ENCODE measurements around the gene COX14. TPM values are rescaled to one million over a fixed set of nuclear protein-coding genes. Genes with fewer than 3 reads are reported as not detected.

Gene COX14
- total RNA-seq, 1 donor from 2014 or later, result 42.4 TPM

GRCh38 chr12:50110127-50110761, 1.8 kb upstream of the COX14 start:
- Mint-ChIP-seq H3K27me3 (no peaks in the 10 kb centered on the region), H3K36me3 (ENCODE audit: low read depth) (peaks cover 18% of the 10 kb centered on the region), H3K27ac (peak overlapping the region; percentile 95), H3K4me3 (peak overlapping the region; percentile 97), H3K4me1 (peaks cover 55% of the 10 kb centered on the region), H3K9me3 (no peaks in the 10 kb centered on the region)
- TF ChIP-seq, protein P1, sequence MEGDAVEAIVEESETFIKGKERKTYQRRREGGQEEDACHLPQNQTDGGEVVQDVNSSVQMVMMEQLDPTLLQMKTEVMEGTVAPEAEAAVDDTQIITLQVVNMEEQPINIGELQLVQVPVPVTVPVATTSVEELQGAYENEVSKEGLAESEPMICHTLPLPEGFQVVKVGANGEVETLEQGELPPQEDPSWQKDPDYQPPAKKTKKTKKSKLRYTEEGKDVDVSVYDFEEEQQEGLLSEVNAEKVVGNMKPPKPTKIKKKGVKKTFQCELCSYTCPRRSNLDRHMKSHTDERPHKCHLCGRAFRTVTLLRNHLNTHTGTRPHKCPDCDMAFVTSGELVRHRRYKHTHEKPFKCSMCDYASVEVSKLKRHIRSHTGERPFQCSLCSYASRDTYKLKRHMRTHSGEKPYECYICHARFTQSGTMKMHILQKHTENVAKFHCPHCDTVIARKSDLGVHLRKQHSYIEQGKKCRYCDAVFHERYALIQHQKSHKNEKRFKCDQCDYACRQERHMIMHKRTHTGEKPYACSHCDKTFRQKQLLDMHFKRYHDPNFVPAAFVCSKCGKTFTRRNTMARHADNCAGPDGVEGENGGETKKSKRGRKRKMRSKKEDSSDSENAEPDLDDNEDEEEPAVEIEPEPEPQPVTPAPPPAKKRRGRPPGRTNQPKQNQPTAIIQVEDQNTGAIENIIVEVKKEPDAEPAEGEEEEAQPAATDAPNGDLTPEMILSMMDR (IDR thresholded peaks at IDR 0.05), result no peak
- CTCF ChIA-PET, result interaction anchor here (0.8 to 4.2 kb wide), 12 partner anchors 19 to 84 kb away, joined by 3 to 48 read pairs (median 14); partner anchors contain the start of genes CERS5, RACGAP1 and SMARCD1
- intact Hi-C loops (cut with micrococcal nuclease), result loop anchor here (2.0 to 5.0 kb wide), 5 partner anchors 65 to 937 kb away; partner anchors contain the start of genes ATF1, BCDIN3D, LETMD1 and PRPF40B
- peak; percentile 32 for DNase-seq
- ATAC-seq (ENCODE audit: low read depth), result no peak
- POLR2A ChIA-PET, result interaction anchor here (0.6 to 8.0 kb wide), 18 partner anchors 9 to 1960 kb away, joined by 3 to 262 read pairs (median 5); partner anchors contain the start of genes ATF1, ATG101, BCDIN3D and CERS5

DNA sequence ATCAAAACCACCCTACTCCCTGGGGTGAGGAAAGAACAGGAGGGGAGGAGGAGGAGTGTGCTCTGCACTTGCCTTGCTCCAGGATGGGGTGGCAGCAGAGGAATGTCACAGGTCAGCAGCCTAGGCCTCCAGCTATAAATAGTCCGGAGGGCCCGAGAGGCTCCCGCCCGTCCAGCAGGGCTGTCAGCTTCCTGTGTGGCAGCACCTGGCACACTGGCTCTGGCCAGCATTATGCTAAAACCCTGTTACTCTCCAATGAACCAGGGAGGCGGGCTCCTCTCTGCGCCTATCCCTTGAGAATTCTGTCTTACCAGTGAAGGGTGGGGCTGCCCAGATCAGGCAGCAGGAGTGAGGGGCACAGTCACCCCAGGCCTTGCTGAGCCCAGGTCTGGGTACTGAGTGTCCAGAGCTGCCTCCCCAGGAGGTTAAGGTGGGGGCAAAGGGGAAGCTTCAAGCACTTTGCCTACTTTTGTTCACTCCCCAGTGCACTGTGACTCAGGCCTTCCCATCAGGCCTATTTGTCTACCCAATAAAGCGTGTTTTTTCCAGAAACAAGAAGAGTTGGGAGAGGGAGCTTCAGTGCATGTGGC, 1.2 kb upstream of the COX14 start:
- ChIA-PET CTCF (interaction anchor here (0.7 to 4.2 kb wide), 18 partner anchors 8 to 85 kb away, joined by 3 to 48 read pairs (median 9); partner anchors contain the start of genes CERS5, GPD1, RACGAP1 and SMARCD1), POLR2A (interaction anchor here (0.6 to 8.0 kb wide), 25 partner anchors 7 to 1959 kb away, joined by 3 to 262 read pairs (median 5); partner anchors contain the start of genes ATF1, ATG101, BCDIN3D and CERS5)
- Mint-ChIP-seq H3K27me3 (no peaks in the 10 kb centered on the region), H3K36me3 (ENCODE audit: low read depth) (peaks cover 20% of the 10 kb centered on the region), H3K27ac (peak overlapping the region; percentile 95), H3K4me3 (peak overlapping the region; percentile 97), H3K9me3 (no peaks in the 10 kb centered on the region), H3K4me1 (peaks cover 59% of the 10 kb centered on the region)
- TF ChIP-seq, protein P1 (IDR thresholded peaks at IDR 0.05), result no peak
- ATAC-seq (ENCODE audit: low read depth), result peak; percentile 22
- intact Hi-C loops (cut with micrococcal nuclease), result loop anchor here (1.0 to 5.0 kb wide), 8 partner anchors 26 to 936 kb away; partner anchors contain the start of genes ATF1, BCDIN3D, CERS5 and LETMD1
- peak; percentile 58 for DNase-seq

DNA sequence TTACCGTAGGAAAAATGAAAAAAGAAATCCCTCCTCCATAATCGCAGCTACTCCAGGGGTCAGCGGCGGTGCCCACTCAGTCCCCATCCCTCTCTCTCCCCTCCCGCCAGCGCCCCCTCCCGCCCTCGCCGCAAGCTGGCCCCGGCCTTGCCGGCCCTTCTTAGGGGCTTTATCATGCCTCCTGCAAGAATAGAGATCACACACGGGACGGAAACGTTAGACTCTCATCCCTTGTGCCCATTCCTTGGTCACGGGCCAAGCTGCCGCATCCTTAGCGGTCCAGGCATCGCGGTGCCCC, 692 bp upstream of the COX14 start:
- DNase-seq (no peak), ATAC-seq (ENCODE audit: low read depth) (no peak)
- H3K27me3 Mint-ChIP-seq, result no peaks in the 10 kb centered on the region
- ChIA-PET CTCF (interaction anchor here (0.7 to 4.2 kb wide), 18 partner anchors 8 to 86 kb away, joined by 3 to 48 read pairs (median 9); partner anchors contain the start of genes CERS5, GPD1, RACGAP1 and SMARCD1), POLR2A (interaction anchor here (0.6 to 8.0 kb wide), 29 partner anchors 8 to 1958 kb away, joined by 3 to 262 read pairs (median 5); partner anchors contain the start of genes ARF3, ATF1, ATG101 and BCDIN3D)
- no peaks in the 10 kb centered on the region for H3K9me3 Mint-ChIP-seq
- peak overlapping the region; percentile 95 for H3K27ac Mint-ChIP-seq
- peaks cover 23% of the 10 kb centered on the region for H3K36me3 Mint-ChIP-seq (ENCODE audit: low read depth)
- H3K4me1 Mint-ChIP-seq, result peaks cover 61% of the 10 kb centered on the region
- peak overlapping the region; percentile 97 for H3K4me3 Mint-ChIP-seq
- TF ChIP-seq, protein P1 (IDR thresholded peaks at IDR 0.05), result no peak
- intact Hi-C loops (cut with micrococcal nuclease), result loop anchor here (1.0 to 5.0 kb wide), 8 partner anchors 26 to 936 kb away; partner anchors contain the start of genes ATF1, BCDIN3D, CERS5 and LETMD1

- Mint-ChIP-seq H3K9me3 (no peaks in the 10 kb centered on the region), H3K36me3 (ENCODE audit: low read depth) (peaks cover 31% of the 10 kb centered on the region), H3K4me3 (peak overlapping the region; percentile 97), H3K4me1 (peaks cover 70% of the 10 kb centered on the region), H3K27me3 (no peaks in the 10 kb centered on the region), H3K27ac (peak overlapping the region; percentile 95)
- TF ChIP-seq, protein P1 (IDR thresholded peaks at IDR 0.05), result no peak
- ChIA-PET POLR2A (interaction anchor here (0.6 to 8.0 kb wide), 27 partner anchors 9 to 1126 kb away, joined by 3 to 262 read pairs (median 6); partner anchors contain the start of genes ATF1, BCDIN3D, CERS5 and DAZAP2), CTCF (interaction anchor here (1.1 to 4.2 kb wide), 13 partner anchors 10 to 652 kb away, joined by 3 to 48 read pairs (median 10); partner anchors contain the start of genes CERS5, GPD1 and SMARCD1)
- intact Hi-C loops (cut with micrococcal nuclease), result loop anchor here (1.0 to 5.0 kb wide), 5 partner anchors 24 to 935 kb away; partner anchors contain the start of genes ATF1, LETMD1, RACGAP1 and TMBIM6
- no peak for ATAC-seq (ENCODE audit: low read depth)
- no peak for DNase-seq
Measured at GRCh38 chr12:50112456-50113218, 601 bp downstream of the COX14 start.
